Measurements from ENCODE around the gene CCR1. TPM values are rescaled to one million over a fixed set of nuclear protein-coding genes. Genes with fewer than 3 reads are reported as not detected.

Gene CCR1
- total and polyA plus RNA-seq, 7 donors = 0.47 to 4.0 (median 1.0) TPM

DNA sequence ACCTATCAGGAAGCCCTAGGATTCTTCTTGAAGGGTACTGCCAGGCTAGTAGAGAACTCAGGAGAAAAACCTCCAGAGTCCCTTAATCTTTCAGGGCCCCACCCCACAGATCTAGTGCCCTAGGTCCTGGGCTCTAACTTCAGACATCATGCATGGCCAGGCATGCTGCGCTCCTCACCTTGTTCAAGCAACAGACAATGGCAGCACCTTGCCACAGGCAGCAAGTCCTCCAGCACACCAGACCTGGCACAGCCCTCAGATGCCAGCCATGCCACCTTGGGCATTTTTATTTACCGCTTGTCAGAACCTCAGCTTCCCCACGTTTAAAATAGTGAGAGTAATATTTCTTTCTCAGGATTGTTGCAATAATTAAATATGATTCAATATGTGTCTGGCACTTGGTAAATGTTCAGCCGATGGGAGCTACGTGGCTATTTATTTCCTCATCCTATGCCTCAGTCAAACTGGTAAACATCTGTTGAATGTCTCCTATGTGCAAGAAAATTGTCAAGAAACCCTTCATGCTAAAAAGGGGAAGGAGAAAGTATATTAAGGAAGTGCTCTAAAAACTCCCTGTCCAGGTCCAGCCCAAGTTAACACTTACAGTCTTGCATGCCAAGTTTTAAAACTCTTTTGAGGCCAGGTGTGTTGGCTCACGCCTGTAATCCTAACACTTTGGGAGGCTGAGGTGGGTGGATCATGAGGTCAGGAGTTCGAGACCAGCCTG lies 14.5 kb upstream of the CCR1 start:
- no peaks in the 10 kb centered on the region for H3K4me1 ChIP-seq
- DNase-seq = no peak
- no peak overlapping the region for H3K27ac ChIP-seq
- H3K4me3 ChIP-seq = no peak overlapping the region
- H3K27me3 ChIP-seq (ENCODE audit: insufficient read depth in 3 of 3, low read length in 2 of 3) = no peaks in the 10 kb centered on the region
- intact Hi-C loops (cut with DNase I) = no loop called here
- no peaks in the 10 kb centered on the region for H3K36me3 ChIP-seq (ENCODE audit: insufficient read depth in 1 of 2, low read depth in 1 of 2)
- 65 to 82% (median 70%) methylated on average over 7 of the region's 7 CpGs for WGBS, 3 donors
- TF ChIP-seq, protein P1, sequence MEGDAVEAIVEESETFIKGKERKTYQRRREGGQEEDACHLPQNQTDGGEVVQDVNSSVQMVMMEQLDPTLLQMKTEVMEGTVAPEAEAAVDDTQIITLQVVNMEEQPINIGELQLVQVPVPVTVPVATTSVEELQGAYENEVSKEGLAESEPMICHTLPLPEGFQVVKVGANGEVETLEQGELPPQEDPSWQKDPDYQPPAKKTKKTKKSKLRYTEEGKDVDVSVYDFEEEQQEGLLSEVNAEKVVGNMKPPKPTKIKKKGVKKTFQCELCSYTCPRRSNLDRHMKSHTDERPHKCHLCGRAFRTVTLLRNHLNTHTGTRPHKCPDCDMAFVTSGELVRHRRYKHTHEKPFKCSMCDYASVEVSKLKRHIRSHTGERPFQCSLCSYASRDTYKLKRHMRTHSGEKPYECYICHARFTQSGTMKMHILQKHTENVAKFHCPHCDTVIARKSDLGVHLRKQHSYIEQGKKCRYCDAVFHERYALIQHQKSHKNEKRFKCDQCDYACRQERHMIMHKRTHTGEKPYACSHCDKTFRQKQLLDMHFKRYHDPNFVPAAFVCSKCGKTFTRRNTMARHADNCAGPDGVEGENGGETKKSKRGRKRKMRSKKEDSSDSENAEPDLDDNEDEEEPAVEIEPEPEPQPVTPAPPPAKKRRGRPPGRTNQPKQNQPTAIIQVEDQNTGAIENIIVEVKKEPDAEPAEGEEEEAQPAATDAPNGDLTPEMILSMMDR (IDR thresholded peaks at IDR 0.05) = no peak
- peaks cover 7% of the 10 kb centered on the region for H3K9me3 ChIP-seq
- no peak for ATAC-seq

DNA sequence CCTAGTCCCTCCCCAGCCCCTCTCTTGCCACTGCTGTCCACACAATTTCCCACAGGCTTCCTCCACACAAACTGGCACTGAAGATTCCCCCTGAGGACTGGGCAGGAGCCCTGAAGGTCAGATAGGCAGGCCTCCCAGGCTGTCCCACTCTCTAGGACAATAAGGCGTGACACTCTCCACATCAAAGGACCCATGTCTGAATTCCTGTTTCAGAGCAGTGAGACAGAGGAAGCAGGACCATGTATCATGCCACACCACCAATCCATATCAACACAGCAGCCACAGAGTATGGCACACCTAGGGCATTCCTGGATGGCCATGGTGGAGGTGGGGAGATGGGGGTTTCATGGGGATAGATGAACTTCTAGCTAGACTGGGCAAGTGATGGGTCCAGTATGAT lies 13.8 kb upstream of the CCR1 start:
- H3K27me3 ChIP-seq (ENCODE audit: insufficient read depth in 3 of 3, low read length in 2 of 3) = no peaks in the 10 kb centered on the region
- intact Hi-C loops (cut with DNase I) = no loop called here
- WGBS, 3 donors = 72 to 88% (median 73%) methylated on average over 1 of the region's 1 CpG
- DNase-seq (no peak), ATAC-seq (no peak)
- H3K4me1 ChIP-seq = no peaks in the 10 kb centered on the region
- peaks cover 7% of the 10 kb centered on the region for H3K9me3 ChIP-seq
- H3K36me3 ChIP-seq (ENCODE audit: insufficient read depth in 1 of 2, low read depth in 1 of 2) = no peaks in the 10 kb centered on the region
- H3K4me3 ChIP-seq = no peak overlapping the region
- TF ChIP-seq, protein P1 (IDR thresholded peaks at IDR 0.05) = no peak
- no peak overlapping the region for H3K27ac ChIP-seq

DNA sequence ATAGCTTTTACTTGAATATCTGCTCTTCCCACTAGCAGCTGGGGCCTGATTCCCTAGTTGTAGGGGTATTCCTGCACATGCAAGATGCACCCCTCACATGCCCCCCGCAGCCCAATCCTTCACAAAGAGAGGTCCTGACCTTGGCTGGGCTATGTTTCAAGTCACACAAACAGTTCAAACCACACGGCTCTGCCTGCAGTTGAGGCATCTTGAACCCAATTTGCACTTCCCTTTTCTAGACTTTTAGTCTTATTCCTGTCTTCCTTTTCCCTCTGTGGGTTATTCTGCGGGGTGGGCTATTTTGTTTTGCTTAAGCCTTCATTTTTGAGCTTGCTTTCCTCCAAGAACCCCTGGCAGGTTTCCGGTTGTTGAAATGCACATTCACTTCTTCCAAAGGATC lies 13.3 kb upstream of the CCR1 start:
- intact Hi-C loops (cut with DNase I) = no loop called here
- Histone ChIP-seq H3K36me3 (ENCODE audit: insufficient read depth in 1 of 2, low read depth in 1 of 2) (no peaks in the 10 kb centered on the region), H3K4me1 (no peaks in the 10 kb centered on the region), H3K9me3 (peaks cover 3% of the 10 kb centered on the region), H3K4me3 (no peak overlapping the region), H3K27me3 (ENCODE audit: insufficient read depth in 3 of 3, low read length in 2 of 3) (no peaks in the 10 kb centered on the region), H3K27ac (no peak overlapping the region)
- no peak for ATAC-seq
- 47 to 69% (median 55%) methylated on average over 4 of the region's 4 CpGs for WGBS, 3 donors
- TF ChIP-seq, protein P1 (IDR thresholded peaks at IDR 0.05) = no peak
- no peak for DNase-seq

DNA sequence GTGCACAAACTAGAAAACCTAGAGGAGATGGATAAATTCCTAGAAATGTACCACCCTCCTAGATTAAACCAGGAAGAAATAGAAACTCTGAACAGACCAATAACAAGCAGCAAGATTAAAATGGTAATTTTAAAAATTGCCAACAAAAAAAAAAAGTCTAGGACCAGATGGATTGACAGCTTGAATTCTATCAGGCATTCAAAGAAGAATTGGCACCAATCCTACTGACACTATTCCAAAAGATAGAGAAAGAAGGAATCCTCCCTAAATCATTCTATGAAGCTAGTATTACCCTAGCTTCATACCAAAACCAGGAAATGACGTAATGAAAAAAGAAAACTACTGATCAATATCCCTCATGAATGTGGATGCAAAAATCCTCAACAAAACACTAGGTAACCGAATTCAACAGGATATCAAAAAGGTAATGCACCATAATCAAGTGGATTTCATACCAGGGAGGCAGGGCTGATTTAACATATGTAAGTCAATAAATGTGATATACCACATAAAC lies 10.1 kb upstream of the CCR1 start:
- Histone ChIP-seq H3K9me3 (no peaks in the 10 kb centered on the region), H3K36me3 (ENCODE audit: insufficient read depth in 1 of 2, low read depth in 1 of 2) (no peaks in the 10 kb centered on the region), H3K4me3 (no peak overlapping the region), H3K4me1 (no peaks in the 10 kb centered on the region), H3K27me3 (ENCODE audit: insufficient read depth in 3 of 3, low read length in 2 of 3) (peaks cover 0 to 2% (median 0%) of the 10 kb centered on the region in 3 donors), H3K27ac (no peak overlapping the region)
- no peak for DNase-seq
- intact Hi-C loops (cut with DNase I) = no loop called here
- TF ChIP-seq, protein P1 (IDR thresholded peaks at IDR 0.05) = no peak
- ATAC-seq = no peak
- WGBS, 3 donors = 63 to 84% (median 81%) methylated on average over 2 of the region's 2 CpGs

Data from psoas muscle (tissue), 8 donors.